Fibroblast of skin of right biceps (primary cell): ENCODE data around the gene HSPA1A.

ENCODE experiments used
- DNase-seq: peaks from one replicate; pipeline ENCODE4 v3.0.0-alpha.2; 2013

The HSPA1A gene

DNA sequence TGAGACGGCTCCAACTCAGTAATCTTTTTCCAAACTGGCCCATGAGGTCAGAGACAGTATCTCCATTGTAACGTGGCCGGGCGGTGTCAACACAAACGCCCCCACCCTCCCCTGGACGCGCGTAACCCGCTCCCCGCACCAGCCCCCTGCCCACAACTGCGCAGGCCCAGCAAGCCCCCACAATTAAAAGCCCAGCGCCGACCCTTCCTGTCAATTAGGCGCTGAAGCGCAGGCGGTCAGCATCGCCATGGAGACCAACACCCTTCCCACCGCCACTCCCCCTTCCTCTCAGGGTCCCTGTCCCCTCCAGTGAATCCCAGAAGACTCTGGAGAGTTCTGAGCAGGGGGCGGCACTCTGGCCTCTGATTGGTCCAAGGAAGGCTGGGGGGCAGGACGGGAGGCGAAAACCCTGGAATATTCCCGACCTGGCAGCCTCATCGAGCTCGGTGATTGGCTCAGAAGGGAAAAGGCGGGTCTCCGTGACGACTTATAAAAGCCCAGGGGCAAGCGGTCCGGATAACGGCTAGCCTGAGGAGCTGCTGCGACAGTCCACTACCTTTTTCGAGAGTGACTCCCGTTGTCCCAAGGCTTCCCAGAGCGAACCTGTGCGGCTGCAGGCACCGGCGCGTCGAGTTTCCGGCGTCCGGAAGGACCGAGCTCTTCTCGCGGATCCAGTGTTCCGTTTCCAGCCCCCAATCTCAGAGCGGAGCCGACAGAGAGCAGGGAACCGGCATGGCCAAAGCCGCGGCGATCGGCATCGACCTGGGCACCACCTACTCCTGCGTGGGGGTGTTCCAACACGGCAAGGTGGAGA lies at the start of gene HSPA1A, which contains the start of gene HSPA1L:
Gene HSPA1A (plus strand): TSS at position 519 of the 814 bp plus-strand sequence. CDS start 214 bp downstream, at position 733.
Gene HSPA1L (minus strand): TSS at position 259 of the 814 bp plus-strand sequence. CDS start 3,311 bp downstream, outside the sequence.
- peak; percentile 98 for DNase-seq

DNA sequence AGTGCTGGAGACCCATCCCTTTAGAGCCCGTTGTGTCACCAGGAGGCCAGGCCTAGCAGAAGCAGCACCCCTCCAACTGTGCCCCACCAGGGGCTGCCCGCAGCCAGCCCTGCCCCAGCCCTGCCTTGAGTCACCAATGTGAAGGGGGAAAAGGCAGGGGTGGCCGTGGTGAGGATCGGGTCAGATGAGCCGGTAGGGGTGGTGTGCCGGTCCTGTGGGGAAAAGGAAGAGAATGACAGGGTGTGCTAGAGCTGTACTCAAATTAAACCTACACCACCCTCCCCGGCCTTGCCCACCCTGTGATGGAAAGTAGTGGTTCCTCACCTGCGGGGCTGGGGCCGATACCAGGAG lies 49.8 kb upstream of the HSPA1A start:
- DNase-seq = no peak

DNA sequence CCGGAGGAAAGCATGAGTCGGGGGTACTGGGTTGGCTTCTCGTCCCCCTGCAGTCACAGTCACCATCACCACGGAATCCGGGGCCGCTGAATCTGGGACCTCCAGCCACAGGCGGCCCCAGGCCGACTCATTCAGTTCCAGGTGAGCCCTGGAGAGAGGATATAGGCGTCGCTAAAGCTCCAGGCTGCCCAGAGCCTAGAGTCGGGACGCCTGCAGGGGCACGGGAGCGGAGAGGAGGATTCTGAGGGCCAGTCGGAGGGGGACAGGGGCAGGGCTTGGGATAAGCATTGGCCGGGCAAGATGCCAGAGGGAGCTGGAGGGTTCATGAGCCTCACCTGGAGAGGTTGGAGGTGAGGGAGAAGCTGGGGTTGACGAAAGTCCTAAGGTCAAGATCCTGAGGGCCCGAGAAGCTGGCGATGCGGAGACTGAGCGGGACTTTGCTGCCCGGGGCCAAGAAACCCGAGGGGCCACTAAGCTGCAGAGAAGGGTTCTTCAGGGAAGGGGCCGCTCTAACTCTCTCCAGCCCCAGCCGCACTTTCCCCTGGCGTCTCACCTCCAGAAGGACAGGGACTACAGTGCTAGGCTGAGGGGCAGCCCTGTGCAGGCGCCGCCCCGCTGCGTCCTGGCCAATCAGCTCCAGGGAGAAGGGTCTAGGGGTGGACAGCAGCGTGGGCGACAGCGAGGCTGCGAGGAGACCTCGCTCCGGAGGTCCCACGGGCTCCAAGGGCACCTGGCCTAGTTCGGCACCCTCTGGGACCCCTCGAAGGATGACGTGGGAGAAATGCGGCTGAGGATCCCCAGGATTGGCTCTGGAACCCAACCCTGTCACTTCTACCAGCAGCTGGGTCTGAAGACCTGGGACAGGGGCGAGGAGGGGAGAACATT lies 49.2 kb upstream of the HSPA1A start:
- DNase-seq = peak; percentile 16

DNA sequence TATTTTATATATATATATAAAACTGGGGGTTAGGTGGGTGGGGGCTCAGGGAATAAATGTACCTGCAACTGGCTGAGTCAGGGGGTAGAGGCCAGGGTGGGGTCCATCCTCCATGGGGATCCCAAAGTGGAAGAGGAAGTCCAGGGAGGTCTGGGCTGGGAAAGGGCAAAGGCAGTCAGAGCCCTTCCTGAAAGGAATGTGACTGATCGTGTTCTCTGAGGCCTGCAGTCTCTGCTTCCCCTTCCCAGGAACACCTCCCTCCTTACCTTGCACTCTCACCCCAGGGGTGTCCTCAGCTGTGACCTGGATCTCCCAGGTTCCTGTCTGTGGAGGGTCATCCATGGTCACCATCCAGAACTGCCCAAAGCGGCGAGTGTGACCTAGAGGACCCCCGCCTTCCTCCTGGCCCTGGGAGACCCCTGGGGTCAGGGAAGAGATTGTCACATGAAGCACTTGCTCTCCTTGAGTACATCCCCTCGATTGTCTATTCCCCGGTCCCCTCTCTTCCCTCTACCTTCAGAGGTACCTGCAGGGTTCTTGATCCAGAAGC lies 48.2 kb upstream of the HSPA1A start:
- no peak for DNase-seq

DNA sequence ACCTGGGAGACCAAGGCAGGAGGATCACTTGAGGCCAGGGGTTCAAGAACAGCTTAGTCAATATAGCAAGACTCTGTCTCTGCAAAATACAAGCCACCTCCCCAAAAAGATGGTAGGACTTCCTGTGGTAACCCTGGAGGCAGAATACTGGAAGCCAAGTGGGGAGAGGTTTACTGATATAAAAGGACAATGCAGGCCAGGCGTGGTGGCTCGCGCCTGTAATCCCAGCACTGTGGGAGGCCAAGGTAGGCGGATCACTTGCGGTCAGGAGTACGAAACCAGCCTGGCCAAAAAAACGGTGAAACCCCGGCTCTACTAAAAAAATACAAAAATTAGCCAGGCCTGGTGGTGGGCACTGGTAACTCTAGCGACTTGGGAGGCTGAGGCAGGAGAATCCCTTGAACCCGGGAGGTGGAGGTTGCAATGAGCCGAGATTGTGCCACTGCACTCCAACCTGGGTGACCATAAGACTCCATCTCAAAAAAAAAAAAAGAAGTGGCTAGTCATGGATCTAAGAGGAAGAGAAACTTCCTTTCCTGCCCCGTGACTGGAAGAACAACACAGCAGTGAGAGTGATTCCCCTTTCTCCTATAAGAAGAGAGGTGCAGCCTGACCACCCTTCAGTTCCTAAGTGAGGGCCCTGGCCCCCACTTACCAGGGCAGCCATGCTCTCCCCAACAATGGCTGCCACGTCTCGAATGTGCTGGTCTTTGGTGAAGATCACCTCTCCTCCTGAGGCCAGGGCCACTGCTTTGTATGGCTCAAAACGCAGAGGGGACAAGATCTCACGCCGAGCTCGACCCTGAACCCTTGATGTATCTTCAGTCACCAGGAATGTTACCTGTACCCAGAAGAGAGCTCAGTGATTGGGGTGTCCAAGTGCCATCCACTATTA lies 46.7 kb upstream of the HSPA1A start:
- no peak for DNase-seq

DNA sequence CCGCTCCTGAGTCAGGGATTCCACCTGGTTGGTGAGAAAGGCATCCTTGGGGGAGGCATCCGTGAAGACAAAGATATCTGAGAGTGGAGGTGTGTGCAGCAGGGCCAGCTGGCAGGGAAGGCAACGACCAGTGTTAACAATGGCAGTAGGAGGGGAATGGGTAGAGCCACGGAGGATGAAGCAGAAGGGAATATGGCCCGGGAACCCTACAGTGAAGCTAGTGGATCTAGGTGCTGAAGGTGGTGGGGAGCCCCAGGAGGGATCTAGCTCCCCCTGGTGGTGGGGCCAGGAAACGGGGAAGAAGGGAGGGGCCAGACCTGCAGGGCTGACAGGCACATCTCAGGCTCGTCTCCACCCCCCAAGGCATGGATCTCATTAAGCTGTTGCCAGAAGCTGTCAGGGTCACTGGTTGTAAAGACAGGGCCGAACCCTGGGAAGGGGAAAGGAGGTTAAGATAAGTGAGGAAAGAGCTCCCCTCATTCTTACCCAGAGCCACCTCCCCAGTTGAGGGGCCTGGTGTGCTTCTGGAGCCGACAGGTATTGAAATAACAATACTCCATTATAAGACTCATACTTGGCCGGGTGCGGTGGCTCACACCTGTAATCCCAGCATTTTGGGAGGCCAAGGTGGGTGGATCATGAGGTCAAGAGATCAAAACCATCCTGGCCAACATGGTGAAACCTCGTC lies 45.5 kb upstream of the HSPA1A start:
- peak; percentile 46 for DNase-seq

DNA sequence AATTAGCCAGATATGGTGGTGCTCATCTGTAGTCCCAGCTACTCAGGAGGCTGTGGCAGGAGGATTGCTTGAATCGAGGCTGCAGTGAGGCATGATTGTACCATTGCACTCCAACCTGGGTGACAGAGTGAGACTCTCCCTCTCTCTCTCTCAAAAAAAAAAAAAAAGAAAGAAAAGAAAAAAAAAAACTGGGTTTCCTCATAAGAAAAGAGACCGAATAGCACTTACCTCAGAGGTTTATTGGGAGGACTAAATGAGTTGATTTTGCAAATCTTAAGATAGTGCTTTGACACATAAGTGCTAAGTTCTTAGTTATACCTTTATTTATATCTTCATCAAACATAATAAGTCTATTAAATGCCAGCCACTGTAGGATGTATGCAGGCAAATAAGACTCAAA lies 44.5 kb upstream of the HSPA1A start:
- DNase-seq = no peak

DNA sequence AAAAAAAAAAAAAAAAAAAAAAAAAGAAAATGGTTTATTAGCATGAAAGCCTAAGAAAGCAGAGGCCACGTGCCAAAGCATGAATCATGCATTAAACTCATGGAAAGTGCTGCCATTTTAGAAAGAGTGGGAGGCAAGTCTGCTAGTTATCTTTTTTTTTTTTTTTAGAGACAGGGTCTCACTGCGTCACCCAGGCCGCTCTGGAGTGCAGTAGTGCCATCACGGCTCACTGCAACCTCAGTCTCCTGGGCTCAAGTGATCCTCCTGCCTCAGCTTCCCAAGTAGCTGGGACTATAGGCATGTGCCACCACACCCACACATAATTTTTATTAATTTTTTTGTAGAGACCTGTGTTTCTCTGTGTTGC lies 43.4 kb upstream of the HSPA1A start:
- DNase-seq = peak; percentile 56

DNA sequence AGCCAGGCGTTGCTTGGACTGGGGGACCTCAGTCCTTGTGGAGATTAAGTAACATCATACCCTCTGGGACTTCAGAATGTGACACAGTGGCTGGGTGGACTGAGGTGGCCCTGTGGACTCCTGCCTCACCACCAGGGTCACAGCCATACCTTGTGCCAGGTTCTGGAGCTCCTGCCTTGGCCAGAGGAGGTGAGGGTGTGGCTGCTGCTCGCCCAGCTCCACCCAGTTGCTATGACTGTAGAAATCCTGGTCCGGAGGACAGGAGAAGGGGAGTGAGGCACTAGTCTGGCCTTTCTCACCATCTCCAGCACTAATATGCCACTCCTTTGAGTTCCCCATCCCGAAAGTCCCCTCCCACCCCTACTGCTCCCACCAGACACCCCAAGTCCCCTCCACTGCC lies 40.2 kb upstream of the HSPA1A start:
- no peak for DNase-seq

DNA sequence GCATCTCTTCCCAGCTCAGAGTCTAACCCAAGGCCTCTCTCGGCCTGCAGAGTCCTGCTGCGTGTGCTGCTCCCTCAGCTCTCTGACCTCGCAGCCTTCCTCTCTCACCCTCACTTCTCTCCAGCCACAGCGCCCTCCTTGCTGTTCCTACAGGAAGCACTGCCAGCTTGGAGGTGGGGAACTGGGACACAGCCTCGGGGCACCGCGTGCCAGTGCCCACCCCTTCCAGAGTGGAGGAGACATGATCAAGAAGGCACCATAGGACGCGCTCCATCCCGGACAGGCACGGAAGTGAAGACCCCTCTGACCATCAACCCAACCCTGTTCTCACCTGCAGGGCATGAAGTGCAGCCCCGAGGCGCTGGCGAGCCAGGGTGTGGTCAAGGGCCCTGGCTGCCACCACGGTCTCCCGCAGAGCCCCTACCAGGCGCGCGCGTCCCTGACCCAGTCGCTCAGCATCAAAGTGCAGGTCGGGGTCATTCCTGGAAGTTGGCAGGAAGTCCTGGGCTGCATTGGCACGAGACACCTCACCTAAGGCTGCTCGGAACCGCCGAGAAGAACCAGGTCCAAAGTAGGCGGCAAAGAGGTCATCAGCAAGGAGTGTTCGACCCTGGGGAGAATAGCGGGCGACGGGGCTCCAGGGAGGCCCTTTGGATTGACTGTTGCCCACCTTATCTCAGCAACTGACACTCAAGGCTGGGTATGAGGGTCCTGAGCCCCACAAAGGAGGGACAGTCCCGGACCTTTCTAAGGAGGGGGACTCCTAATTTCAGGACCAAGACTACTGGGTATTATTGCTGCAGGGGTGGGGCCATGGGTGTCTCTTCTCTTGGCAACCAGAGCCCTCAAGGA lies 39.5 kb upstream of the HSPA1A start:
- DNase-seq = no peak

DNA sequence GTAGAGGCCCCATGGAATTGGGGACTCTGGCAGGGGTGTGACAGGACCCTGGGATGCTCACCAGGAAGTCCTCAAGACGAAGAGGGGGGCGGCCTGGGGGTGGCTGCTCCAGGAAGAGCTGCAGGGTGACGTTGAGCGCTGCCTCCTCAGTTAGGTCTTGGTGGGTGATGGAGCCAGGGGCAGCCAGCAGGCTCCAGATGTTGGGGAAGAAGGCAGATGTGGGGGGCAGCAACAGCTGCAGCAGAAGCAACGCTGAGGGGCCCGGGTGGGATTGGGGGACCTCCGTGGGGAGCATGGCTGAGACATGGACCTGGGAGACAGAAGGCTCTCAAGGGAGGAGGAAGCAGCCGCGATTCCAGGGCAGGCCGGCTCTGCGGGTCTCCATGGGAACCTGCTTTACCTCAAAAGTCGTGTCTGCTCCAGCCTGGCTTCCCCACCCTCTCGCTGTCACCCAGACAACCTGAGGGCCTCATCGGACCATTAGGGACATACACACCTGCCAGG lies 38.8 kb upstream of the HSPA1A start:
- no peak for DNase-seq

DNA sequence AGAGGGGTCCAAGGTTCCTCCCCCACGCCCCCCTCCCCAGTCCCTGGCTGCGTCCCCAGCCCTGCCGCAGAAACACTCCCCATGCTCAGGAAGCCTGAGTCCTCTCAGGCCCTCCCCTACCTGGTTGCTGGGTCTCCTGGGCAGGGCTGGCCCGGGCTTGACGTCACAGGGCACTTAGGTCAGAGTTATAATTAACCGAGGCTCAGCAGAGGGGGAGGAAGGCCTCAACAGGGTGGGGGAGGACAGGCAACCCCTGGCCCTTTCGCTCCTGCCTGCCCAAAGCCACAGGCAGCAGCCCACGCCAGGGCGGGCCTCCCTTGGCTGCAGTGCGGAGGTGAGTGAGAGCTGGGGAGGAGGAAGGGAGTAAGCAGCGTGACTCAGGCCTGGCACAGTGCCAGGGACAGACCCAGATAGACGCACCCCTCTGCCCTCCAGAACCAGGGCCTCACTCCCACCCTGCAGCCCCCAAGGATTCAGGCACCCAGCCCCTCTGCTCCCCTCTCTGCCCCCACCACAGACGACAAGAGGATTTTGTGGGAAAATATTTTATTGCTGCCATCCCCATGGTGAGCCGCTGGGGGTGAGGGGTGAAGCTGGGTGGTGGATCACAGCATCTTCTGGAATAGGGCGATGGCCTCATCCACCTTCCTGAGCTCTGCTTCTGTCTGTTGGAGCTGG lies 38.2 kb upstream of the HSPA1A start, which contains the start of gene VWA7:
Gene VWA7 (minus strand): TSS at position 340 of the 678 bp plus-strand sequence. CDS start 549 bp downstream, outside the sequence.
- peak; percentile 76 for DNase-seq

DNA sequence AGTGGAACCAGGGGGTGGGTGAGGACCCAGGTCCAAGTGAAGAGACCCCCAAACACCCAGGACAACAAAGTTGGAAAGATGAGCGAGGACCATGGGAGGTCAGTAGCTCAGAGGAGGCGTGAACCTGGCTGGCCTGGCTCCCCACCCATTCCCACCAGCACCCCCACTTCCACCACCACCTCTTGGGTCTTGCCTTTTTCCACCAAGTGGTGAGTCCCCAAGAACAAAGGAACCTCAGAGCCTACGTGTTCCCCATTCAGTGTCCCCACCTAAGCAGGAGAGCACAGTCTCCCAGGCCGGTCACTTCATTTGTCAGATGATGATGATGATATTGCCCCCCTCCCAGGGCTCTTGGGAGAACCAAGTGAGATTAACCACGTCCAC lies 37.7 kb upstream of the HSPA1A start:
- no peak for DNase-seq

DNA sequence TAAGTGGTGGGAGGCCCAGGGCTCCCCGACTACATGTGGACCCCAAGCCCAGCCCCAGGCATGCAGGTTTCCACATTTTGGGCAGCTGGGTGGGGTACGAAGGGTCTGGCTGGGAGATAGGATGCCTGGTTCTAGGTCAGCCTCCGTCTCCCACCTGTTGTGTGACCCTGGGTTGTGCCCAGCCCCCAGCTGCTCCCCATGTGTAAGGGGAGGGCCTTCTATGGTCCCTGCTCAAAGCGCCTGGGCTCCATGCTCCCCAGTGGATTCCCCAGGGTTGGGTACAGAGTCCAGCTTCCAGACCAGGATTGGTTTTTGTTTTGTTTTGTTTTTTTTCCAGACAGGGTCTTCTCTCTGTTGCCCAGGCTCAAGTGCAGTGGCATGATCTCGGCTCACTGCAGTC lies 37.1 kb upstream of the HSPA1A start:
- DNase-seq = no peak

DNA sequence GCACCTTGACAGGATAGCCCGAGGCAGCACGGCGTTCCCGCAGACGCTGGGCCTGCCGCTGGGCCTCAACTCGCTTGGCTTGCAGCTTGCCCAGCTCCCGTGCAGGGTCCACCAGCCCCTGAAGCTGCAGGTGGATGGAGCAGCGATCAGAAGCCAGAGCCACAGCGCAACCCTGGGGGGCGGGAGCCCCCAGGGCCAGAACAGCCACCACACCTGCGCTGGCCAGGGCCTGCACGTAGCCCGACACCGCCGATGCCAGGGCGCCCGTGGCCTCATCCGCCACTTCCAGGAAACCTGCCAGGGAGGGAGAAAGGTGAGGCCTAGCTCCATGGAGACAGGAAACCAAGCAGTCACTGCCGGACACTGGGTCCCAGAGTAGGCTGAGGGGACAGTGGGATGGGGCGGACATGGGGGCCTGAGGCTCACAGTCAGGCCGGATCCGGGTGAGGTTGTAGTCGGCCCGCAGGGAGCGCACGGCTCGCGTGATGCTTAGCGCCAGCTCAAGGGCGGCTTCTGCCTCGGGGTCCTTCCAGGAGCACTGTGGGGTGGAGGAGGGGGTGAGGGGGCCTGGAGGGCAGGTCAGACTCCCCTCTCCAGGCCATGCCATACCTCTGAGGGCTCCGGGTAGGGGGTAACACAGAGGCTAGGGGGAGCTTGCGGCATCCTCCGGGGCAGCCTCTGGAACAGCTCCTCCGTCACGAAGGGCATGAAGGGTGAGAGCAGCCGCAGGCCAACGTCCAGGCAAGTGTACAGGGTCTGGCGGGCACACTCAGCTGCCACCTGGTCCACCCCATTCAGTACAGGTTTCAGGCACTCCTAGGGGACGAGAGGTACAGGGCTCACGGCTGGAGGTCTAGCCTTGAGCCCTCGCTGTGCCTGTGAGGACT lies 36.1 kb upstream of the HSPA1A start:
- no peak for DNase-seq

DNA sequence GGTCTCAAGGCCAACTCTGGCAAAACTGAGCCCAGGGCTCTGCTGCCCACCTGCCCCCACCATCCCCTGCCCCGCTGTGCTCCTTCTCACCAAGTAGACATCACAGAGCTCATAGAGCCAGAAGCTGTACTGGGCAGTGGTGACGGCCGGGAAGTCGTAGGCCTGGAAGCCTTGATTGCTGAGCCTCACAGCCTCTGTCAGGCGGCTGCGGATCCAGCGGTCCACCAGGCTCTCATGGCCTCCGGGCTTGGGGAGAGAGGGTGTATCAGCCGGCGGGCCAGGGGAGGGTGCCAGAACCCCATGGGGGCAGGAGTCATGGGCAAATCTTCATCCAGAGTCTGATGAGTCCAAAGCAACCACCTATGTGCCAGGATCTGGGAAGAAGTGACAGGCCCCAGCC lies 35.4 kb upstream of the HSPA1A start:
- no peak for DNase-seq

DNA sequence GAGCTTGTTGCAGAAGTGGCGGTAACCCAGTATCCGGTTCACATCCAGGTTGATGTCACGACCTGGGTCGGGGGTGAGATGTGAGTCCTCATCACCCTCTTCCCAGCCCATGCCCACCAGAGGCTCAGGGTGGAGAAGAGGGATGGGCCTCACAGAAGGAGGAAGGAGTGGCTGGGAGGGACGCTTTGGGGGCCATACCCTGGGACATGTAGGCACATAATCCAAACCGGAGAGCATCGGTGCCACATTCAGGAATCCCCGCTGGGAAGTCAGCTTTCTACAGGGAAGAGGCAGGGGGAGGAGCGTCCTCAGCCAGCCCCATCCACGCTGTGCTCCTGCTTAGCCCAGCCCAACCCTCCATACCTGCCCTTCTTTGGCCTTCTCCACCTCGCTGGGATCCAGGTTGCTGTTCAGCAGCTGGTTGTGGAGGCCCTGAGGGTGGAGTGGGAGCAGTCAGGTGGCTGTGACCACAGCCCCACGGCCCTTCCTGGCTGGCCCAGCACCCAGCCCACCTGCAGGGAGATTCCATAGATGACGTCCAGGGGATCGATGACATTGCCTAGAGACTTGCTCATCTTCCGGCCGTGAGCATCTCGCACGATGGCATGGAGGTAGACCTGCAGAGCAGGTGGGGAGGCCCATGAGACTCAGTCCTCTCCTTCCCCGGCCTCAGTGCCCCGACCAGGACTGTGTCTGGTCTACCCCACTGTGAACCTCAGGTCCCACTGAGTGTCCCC lies 34.7 kb upstream of the HSPA1A start:
- DNase-seq = no peak
